ENCODE results near the gene LOXL3. TPM values are rescaled to one million over a fixed set of nuclear protein-coding genes. Genes with fewer than 3 reads are reported as not detected.
"Not testable (repeated sequence)": the region's sequence is repeated elsewhere in the genome, so short reads cannot be mapped to it uniquely, and the experiment has no call there.

Gene LOXL3
- total RNA-seq, 1 donor from 2014 or later: 0.86 TPM

DNA sequence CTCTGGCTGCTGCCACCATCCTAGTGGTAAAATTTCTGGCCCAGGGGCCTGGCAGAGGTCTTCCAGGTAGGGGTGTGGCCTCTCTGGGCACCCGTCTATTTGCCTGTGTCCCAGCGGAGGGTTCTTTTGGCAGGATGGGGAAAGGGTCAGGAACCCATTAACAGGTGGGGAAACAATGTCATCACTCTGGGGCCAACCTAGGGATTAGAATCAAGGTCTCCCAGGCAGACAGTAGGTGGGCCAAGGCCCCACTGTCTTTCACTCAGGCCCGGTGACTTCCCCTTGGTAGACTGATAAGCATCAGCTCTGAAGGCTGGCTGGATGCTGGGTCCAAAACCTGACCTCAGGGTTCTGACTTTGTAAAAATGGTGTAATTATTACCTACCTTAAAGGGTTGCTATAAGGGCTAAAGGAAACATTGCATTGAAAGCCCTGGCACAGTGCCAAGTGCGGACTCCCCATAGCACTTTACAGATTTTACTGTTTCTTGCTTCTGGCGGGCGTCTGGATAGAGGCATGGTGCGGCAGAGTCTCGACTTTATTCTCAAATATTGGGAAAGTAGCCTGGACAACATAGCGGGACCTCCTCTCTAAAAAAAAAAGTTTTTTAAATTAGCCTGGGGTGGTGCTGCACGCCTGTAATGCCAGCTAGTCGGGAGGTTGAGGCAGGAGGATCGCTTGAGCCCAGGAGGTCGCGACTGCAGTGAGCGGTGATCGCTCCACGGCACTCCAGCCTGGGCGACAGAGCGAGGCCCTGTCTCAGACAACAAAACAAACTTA lies 56.6 kb downstream of the LOXL3 start:
- ATAC-seq (peak; percentile 1), DNase-seq (ENCODE audit: low spot score) (no peak)

- DNase-seq (ENCODE audit: low spot score): no peak
- ATAC-seq: no peak
Measured at GRCh38 chr2:74495440-74495839, 58.3 kb downstream of the LOXL3 start.

GRCh38 chr2:74493546-74493945 lies 60.2 kb downstream of the LOXL3 start:
- DNase-seq (ENCODE audit: low spot score) (no peak), ATAC-seq (no peak)

DNA sequence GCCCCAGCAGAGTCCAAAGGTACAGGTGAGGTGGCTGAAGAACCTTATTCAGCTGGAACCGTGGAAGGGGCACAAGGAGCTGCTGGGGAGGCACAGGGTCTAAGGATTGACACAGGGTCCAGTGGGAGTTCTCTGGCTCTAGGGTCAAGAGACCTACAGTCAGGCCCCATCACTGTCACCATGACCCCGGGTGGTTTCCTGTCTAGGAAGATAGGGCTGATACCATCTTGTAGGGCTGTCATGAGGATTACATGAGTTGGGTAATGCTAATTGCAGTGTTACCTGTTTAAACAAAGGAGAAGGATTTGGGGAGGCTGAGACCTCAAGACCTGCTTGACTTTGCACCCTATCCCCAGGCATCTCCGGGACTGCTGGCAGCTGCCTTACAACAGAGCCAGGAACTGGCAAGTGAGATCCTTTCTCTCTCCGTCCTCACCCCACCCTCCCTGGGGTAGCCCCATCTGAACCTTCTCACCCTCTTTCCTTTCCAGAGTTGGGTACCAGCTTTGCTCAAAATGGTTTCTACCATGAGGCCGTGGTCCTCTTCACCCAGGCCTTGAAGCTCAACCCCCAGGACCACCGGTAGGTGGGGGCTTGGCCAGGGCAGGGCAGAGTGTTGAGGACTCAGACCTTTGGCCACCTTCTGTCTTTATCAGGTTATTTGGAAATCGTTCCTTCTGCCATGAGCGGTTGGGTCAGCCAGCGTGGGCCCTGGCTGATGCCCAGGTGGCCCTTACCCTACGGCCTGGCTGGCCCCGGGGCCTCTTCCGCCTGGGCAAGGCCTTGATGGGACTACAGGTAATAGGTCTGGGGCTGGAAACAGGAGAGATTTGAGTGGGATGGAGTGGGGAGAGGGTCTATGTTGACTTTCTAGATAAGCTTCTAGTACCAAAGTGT lies 61.8 kb downstream of the LOXL3 start:
- peak; percentile 90 for DNase-seq (ENCODE audit: low spot score)
- peak; percentile 70 for ATAC-seq

- no peak for DNase-seq (ENCODE audit: low spot score)
- ATAC-seq: no peak
Measured at GRCh38 chr2:74489906-74490305, 63.8 kb downstream of the LOXL3 start.

DNA sequence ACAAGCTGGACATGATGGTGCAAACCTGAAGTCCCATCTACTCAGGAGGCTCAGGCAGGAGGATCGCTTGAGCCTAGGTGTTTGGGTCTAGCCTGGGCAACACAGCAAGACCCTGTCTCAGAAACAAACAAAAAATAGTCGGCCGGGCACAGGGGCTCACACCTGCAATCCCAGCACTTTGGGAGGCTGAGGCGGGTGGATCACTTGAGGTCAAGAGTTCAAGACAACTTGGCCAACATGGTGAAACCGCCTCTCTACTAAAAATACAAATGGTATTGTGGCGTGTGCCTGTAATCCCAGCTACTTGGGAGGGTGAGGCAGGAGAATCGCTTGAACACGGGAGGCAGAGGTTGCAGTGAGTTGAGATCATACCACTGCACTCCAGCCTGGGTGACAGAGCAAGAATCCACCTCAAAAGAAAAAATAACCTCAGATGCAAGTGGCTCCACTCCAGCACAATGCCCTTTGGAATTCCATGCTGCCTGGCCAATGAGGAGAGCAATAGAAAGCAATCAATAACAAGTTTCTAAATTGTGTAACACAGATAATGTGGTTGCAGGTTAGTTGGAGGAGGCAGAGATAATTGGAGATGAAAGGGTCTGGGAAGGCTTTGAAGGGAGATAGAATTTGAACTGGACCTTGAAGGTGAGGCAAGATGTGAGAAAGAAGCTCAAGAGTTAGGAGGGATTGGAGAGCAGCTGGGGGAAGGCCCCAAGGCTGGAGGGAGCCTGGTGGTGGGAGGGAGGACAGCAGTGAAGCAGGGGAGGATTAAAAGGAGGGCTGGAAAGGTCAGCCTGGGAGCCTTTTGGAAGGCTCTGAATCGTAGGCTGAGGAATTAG lies 64.9 kb downstream of the LOXL3 start:
- DNase-seq (ENCODE audit: low spot score) (peak; percentile 86), ATAC-seq (peak; percentile 61)

- DNase-seq (ENCODE audit: low spot score): no peak
- ATAC-seq: peak; percentile 6
Measured at GRCh38 chr2:74486141-74486540, 67.6 kb downstream of the LOXL3 start.

GRCh38 chr2:74483675-74484164 lies 70.0 kb downstream of the LOXL3 start:
- DNase-seq (ENCODE audit: low spot score); ATAC-seq: not testable (repeated sequence)

- ATAC-seq: peak; percentile 90
- DNase-seq (ENCODE audit: low spot score): peak; percentile 97
Measured at GRCh38 chr2:74482801-74483674, 70.7 kb downstream of the LOXL3 start, which contains the start of the genes CCDC142 and TTC31. Gene CCDC142, minus strand, starts transcription at chr2:74482998. Its CDS starts 161 bp downstream, at chr2:74482837. Gene TTC31, plus strand, starts transcription at chr2:74483081. Its CDS starts 15 bp downstream, at chr2:74483096.

Other genes starting within 250 kb of the LOXL3 start
- gene SLC4A5, start 210.5 kb downstream of the LOXL3 start, total RNA-seq: 1.2 TPM
- gene DCTN1, start 173.6 kb downstream of the LOXL3 start, total RNA-seq: 41.3 TPM
- 0.38 TPM for gene C2orf81, start 132.3 kb downstream of the LOXL3 start, total RNA-seq
- gene WDR54, start 132.2 kb downstream of the LOXL3 start, total RNA-seq: 1.5 TPM
- gene RTKN, start 112.0 kb downstream of the LOXL3 start, total RNA-seq: 114 TPM
- gene INO80B, start 98.9 kb downstream of the LOXL3 start, total RNA-seq: 16.5 TPM
- 38.8 TPM for gene WBP1, start 95.5 kb downstream of the LOXL3 start, total RNA-seq
- 53.3 TPM for gene MOGS, start 88.6 kb downstream of the LOXL3 start, total RNA-seq
- gene MRPL53, start 81.3 kb downstream of the LOXL3 start, total RNA-seq: 48.9 TPM
- gene CCDC142, start 70.9 kb downstream of the LOXL3 start, total RNA-seq: 14.0 TPM
- gene TTC31, start 70.9 kb downstream of the LOXL3 start, total RNA-seq: 39.8 TPM
- 7.7 TPM for gene LBX2, start 54.3 kb downstream of the LOXL3 start, total RNA-seq
- gene PCGF1, start 46.2 kb downstream of the LOXL3 start, total RNA-seq: 10.4 TPM
- gene TLX2, start 39.5 kb downstream of the LOXL3 start, total RNA-seq: 0.08 TPM
- 0.23 TPM for gene DQX1, start 27.7 kb downstream of the LOXL3 start, total RNA-seq
- gene AUP1, start 24.2 kb downstream of the LOXL3 start, total RNA-seq: 74.1 TPM
- 11.7 TPM for gene HTRA2, start 24.0 kb downstream of the LOXL3 start, total RNA-seq
- gene DOK1, start 778 bp upstream of the LOXL3 start, total RNA-seq: 2.8 TPM
- not detected for gene M1AP, start 94.4 kb upstream of the LOXL3 start, total RNA-seq
- 2.6 TPM for gene SEMA4F, start 100.3 kb upstream of the LOXL3 start, total RNA-seq